Measurements from ENCODE around the gene CERK. TPM values are rescaled to one million over a fixed set of nuclear protein-coding genes. Genes with fewer than 3 reads are reported as not detected.
A peak's percentile ranks its signal among the peaks of the same experiment; 100 is the strongest.

CERK gene
- total and polyA plus RNA-seq, 2 of the 13 experiments (the other 11 are each of a cell fraction or from before 2014, with no cell fraction given), result 40.3 to 41.9 TPM

DNA sequence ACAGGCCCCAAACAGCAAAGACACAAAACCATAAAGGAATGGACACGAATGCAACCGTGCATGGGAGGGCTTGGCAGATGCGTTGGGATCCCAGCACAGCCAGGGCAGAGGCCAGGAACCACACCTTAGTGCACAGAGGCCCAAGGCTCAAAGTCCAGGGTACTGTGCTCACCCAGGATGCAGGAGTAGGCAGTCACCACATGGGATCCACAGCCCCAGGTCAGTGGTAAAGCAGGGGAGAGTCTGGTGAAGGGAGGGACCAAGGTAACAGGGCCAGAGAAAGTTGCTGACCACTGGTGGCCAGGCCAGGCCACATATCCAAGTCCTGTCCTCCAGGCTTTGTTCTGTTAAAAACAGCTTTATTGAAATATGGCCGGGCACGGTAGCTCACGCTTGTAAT, 6.5 kb upstream of the CERK start (continued):
- TF ChIP-seq, protein P1, sequence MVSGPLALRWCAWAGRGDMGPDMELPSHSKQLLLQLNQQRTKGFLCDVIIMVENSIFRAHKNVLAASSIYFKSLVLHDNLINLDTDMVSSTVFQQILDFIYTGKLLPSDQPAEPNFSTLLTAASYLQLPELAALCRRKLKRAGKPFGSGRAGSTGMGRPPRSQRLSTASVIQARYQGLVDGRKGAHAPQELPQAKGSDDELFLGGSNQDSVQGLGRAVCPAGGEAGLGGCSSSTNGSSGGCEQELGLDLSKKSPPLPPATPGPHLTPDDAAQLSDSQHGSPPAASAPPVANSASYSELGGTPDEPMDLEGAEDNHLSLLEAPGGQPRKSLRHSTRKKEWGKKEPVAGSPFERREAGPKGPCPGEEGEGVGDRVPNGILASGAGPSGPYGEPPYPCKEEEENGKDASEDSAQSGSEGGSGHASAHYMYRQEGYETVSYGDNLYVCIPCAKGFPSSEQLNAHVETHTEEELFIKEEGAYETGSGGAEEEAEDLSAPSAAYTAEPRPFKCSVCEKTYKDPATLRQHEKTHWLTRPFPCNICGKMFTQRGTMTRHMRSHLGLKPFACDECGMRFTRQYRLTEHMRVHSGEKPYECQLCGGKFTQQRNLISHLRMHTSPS (CRISPR knock-in tag; IDR thresholded peaks at IDR 0.05; ENCODE audit: low read depth), result peak; percentile 79; the same call in 1 of the 2 replicates
- no peak for TF ChIP-seq ZNF672 (CRISPR knock-in tag; IDR thresholded peaks at IDR 0.05)
- no peak for TF ChIP-seq SIX1 (CRISPR knock-in tag; IDR thresholded peaks at IDR 0.05; ENCODE audit: borderline replicate concordance)
- TF ChIP-seq KDM5B (CRISPR knock-in tag; IDR thresholded peaks at IDR 0.05; ENCODE audit: borderline replicate concordance), result no peak; the same call in 1 of the 2 replicates
- peak; percentile 56; the same call in 1 of the 2 replicates for TF ChIP-seq RXRB (CRISPR knock-in tag; IDR thresholded peaks at IDR 0.05; ENCODE audit: borderline replicate concordance)
- peak; percentile 67 for TF ChIP-seq GATAD2A (CRISPR knock-in tag; IDR thresholded peaks at IDR 0.05)
- TF ChIP-seq SOX5 (CRISPR knock-in tag; IDR thresholded peaks at IDR 0.05; ENCODE audit: borderline replicate concordance), result peak; percentile 49; the same call in 1 of the 2 replicates
- no peak for TF ChIP-seq ZNF543 (CRISPR knock-in tag; IDR thresholded peaks at IDR 0.05)
- TF ChIP-seq, protein P2, sequence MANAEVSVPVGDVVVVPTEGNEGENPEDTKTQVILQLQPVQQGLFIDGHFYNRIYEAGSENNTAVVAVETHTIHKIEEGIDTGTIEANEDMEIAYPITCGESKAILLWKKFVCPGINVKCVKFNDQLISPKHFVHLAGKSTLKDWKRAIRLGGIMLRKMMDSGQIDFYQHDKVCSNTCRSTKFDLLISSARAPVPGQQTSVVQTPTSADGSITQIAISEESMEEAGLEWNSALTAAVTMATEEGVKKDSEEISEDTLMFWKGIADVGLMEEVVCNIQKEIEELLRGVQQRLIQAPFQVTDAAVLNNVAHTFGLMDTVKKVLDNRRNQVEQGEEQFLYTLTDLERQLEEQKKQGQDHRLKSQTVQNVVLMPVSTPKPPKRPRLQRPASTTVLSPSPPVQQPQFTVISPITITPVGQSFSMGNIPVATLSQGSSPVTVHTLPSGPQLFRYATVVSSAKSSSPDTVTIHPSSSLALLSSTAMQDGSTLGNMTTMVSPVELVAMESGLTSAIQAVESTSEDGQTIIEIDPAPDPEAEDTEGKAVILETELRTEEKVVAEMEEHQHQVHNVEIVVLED (CRISPR knock-in tag; IDR thresholded peaks at IDR 0.05; ENCODE audit: borderline replicate concordance), result no peak
- TF ChIP-seq TEAD2 (CRISPR knock-in tag; IDR thresholded peaks at IDR 0.05), result no peak
- TF ChIP-seq ETV6 (CRISPR knock-in tag; conservative IDR thresholded peaks at IDR 0.05), result no peak
- TF ChIP-seq, protein P3, sequence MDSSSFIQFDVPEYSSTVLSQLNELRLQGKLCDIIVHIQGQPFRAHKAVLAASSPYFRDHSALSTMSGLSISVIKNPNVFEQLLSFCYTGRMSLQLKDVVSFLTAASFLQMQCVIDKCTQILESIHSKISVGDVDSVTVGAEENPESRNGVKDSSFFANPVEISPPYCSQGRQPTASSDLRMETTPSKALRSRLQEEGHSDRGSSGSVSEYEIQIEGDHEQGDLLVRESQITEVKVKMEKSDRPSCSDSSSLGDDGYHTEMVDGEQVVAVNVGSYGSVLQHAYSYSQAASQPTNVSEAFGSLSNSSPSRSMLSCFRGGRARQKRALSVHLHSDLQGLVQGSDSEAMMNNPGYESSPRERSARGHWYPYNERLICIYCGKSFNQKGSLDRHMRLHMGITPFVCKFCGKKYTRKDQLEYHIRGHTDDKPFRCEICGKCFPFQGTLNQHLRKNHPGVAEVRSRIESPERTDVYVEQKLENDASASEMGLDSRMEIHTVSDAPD (CRISPR knock-in tag; IDR thresholded peaks at IDR 0.05), result no peak
- no peak for TF ChIP-seq SOX13 (IDR thresholded peaks at IDR 0.05)
- peak in 1 of 2 experiments; percentile 36; a peak in 1 of 4 replicates for TF ChIP-seq SOX13 (CRISPR knock-in tag; conservative IDR thresholded peaks at IDR 0.05 in 1 of 2, IDR thresholded peaks at IDR 0.05 in 1 of 2)
- TF ChIP-seq, protein P4, sequence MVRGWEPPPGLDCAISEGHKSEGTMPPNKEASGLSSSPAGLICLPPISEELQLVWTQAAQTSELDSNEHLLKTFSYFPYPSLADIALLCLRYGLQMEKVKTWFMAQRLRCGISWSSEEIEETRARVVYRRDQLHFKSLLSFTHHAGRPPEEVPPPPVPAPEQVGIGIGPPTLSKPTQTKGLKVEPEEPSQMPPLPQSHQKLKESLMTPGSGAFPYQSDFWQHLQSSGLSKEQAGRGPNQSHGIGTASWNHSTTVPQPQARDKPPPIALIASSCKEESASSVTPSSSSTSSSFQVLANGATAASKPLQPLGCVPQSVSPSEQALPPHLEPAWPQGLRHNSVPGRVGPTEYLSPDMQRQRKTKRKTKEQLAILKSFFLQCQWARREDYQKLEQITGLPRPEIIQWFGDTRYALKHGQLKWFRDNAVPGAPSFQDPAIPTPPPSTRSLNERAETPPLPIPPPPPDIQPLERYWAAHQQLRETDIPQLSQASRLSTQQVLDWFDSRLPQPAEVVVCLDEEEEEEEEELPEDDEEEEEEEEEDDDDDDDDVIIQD (CRISPR knock-in tag; IDR thresholded peaks at IDR 0.05; ENCODE audit: low read depth), result no peak
- TF ChIP-seq, protein P5, sequence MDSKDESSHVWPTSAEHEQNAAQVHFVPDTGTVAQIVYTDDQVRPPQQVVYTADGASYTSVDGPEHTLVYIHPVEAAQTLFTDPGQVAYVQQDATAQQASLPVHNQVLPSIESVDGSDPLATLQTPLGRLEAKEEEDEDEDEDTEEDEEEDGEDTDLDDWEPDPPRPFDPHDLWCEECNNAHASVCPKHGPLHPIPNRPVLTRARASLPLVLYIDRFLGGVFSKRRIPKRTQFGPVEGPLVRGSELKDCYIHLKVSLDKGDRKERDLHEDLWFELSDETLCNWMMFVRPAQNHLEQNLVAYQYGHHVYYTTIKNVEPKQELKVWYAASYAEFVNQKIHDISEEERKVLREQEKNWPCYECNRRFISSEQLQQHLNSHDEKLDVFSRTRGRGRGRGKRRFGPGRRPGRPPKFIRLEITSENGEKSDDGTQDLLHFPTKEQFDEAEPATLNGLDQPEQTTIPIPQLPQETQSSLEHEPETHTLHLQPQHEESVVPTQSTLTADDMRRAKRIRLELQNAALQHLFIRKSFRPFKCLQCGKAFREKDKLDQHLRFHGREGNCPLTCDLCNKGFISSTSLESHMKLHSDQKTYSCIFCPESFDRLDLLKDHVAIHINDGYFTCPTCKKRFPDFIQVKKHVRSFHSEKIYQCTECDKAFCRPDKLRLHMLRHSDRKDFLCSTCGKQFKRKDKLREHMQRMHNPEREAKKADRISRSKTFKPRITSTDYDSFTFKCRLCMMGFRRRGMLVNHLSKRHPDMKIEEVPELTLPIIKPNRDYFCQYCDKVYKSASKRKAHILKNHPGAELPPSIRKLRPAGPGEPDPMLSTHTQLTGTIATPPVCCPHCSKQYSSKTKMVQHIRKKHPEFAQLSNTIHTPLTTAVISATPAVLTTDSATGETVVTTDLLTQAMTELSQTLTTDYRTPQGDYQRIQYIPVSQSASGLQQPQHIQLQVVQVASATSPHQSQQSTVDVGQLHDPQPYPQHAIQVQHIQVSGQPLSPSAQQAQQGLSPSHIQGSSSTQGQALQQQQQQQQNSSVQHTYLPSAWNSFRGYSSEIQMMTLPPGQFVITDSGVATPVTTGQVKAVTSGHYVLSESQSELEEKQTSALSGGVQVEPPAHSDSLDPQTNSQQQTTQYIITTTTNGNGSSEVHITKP (CRISPR knock-in tag; IDR thresholded peaks at IDR 0.05; ENCODE audit: low read depth), result no peak
- no peak for TF ChIP-seq PHF5A (CRISPR knock-in tag; IDR thresholded peaks at IDR 0.05; ENCODE audit: low read depth, unreplicated experiment)
- no peak for TF ChIP-seq ESRRA (CRISPR knock-in tag; IDR thresholded peaks at IDR 0.05; ENCODE audit: low read depth)
- no peak for TF ChIP-seq ZNF235 (CRISPR knock-in tag; IDR thresholded peaks at IDR 0.05; ENCODE audit: borderline replicate concordance)
- TF ChIP-seq ELF1 (CRISPR knock-in tag; IDR thresholded peaks at IDR 0.05), result no peak
- no peak for TF ChIP-seq CBX2 (IDR thresholded peaks at IDR 0.05; ENCODE audit: low read depth, low read length)
- TF ChIP-seq CBX2 (CRISPR knock-in tag; IDR thresholded peaks at IDR 0.05; ENCODE audit: low read depth), result no peak

Data from HepG2 (cell line).